ENCODE results near the gene RANBP17. TPM values are rescaled to one million over a fixed set of nuclear protein-coding genes. Genes with fewer than 3 reads are reported as not detected.

RANBP17 gene
- polyA plus RNA-seq, 1 donor from 2014 or later: 25.5 TPM

GRCh38 chr5:170874017-170874416 is 12.2 kb downstream of the RANBP17 start:
- H3K9me2 ChIP-seq (ENCODE audit: insufficient read depth, low read length): no peaks in the 10 kb centered on the region
- H3K27me3 ChIP-seq (ENCODE audit: insufficient read depth, low read depth, low read length): no peaks in the 10 kb centered on the region
- H3K9me3 ChIP-seq (ENCODE audit: low read length): no peaks in the 10 kb centered on the region
- no peak for TF ChIP-seq REST (IDR thresholded peaks at IDR 0.05; ENCODE audit: borderline replicate concordance)
- TF ChIP-seq EP300 (conservative IDR thresholded peaks at IDR 0.05; ENCODE audit: poor library complexity, severe bottlenecking): no peak
- no peak for TF ChIP-seq RAD21 (conservative IDR thresholded peaks at IDR 0.05)
- no peak for TF ChIP-seq TAF1 (IDR thresholded peaks at IDR 0.05; ENCODE audit: low read depth)
- no peak for TF ChIP-seq POLR2AphosphoS5 (IDR thresholded peaks at IDR 0.05)
- TF ChIP-seq EZH2 (IDR thresholded peaks at IDR 0.05; ENCODE audit: borderline replicate concordance, insufficient read depth, low read length, poor library complexity, severe bottlenecking): no peak
- no peak for TF ChIP-seq CTCF (IDR thresholded peaks at IDR 0.05; ENCODE audit: poor library complexity, severe bottlenecking)
- TF ChIP-seq MXI1 (conservative IDR thresholded peaks at IDR 0.05; ENCODE audit: poor library complexity, severe bottlenecking): no peak
- TF ChIP-seq SMC3 (conservative IDR thresholded peaks at IDR 0.05; ENCODE audit: poor library complexity): no peak
- H3K9ac ChIP-seq (ENCODE audit: low read length): no peak overlapping the region
- H3K36me3 ChIP-seq (ENCODE audit: insufficient read depth, low read length): no peaks in the 10 kb centered on the region
- no peak overlapping the region for H3K27ac ChIP-seq (ENCODE audit: low read length)
- H3K79me2 ChIP-seq (replicated peaks; ENCODE audit: insufficient read depth, low read length): no peaks in the 10 kb centered on the region
- H3K4me3 ChIP-seq (ENCODE audit: low read length): no peak overlapping the region
- H2AFZ ChIP-seq (ENCODE audit: low read depth, low read length): no peak overlapping the region
- H3K4me2 ChIP-seq (ENCODE audit: low read length): no peak overlapping the region
- H4K20me1 ChIP-seq (ENCODE audit: insufficient read depth): no peaks in the 10 kb centered on the region
- no peaks in the 10 kb centered on the region for H3F3A ChIP-seq (ENCODE audit: insufficient read depth, low read length, poor library complexity, severe bottlenecking)

- H3K4me2 ChIP-seq (ENCODE audit: low read length): no peak overlapping the region
- H3F3A ChIP-seq (ENCODE audit: insufficient read depth, low read length, poor library complexity, severe bottlenecking): no peaks in the 10 kb centered on the region
- H3K9me2 ChIP-seq (ENCODE audit: insufficient read depth, low read length): no peaks in the 10 kb centered on the region
- no peaks in the 10 kb centered on the region for H4K20me1 ChIP-seq (ENCODE audit: insufficient read depth)
- no peaks in the 10 kb centered on the region for H3K79me2 ChIP-seq (replicated peaks; ENCODE audit: insufficient read depth, low read length)
- no peak overlapping the region for H3K27ac ChIP-seq (ENCODE audit: low read length)
- H3K4me3 ChIP-seq (ENCODE audit: low read length): no peak overlapping the region
- no peaks in the 10 kb centered on the region for H3K27me3 ChIP-seq (ENCODE audit: insufficient read depth, low read depth, low read length)
- no peak overlapping the region for H3K9ac ChIP-seq (ENCODE audit: low read length)
- no peaks in the 10 kb centered on the region for H3K9me3 ChIP-seq (ENCODE audit: low read length)
- TF ChIP-seq REST (IDR thresholded peaks at IDR 0.05; ENCODE audit: borderline replicate concordance) (no peak), EZH2 (IDR thresholded peaks at IDR 0.05; ENCODE audit: borderline replicate concordance, insufficient read depth, low read length, poor library complexity, severe bottlenecking) (no peak), SMC3 (conservative IDR thresholded peaks at IDR 0.05; ENCODE audit: poor library complexity) (no peak), MXI1 (conservative IDR thresholded peaks at IDR 0.05; ENCODE audit: poor library complexity, severe bottlenecking) (no peak), CTCF (IDR thresholded peaks at IDR 0.05; ENCODE audit: poor library complexity, severe bottlenecking) (no peak), RAD21 (conservative IDR thresholded peaks at IDR 0.05) (no peak), EP300 (conservative IDR thresholded peaks at IDR 0.05; ENCODE audit: poor library complexity, severe bottlenecking) (no peak), TAF1 (IDR thresholded peaks at IDR 0.05; ENCODE audit: low read depth) (no peak), POLR2AphosphoS5 (IDR thresholded peaks at IDR 0.05) (no peak)
- no peak overlapping the region for H2AFZ ChIP-seq (ENCODE audit: low read depth, low read length)
- H3K36me3 ChIP-seq (ENCODE audit: insufficient read depth, low read length): no peaks in the 10 kb centered on the region
These were observed 14.0 kb downstream of the RANBP17 start for GRCh38 chr5:170875811-170876210.
